ENCODE measurements around the gene L3MBTL4.
A peak's percentile ranks its signal among the peaks of the same experiment; 100 is the strongest.

DNA sequence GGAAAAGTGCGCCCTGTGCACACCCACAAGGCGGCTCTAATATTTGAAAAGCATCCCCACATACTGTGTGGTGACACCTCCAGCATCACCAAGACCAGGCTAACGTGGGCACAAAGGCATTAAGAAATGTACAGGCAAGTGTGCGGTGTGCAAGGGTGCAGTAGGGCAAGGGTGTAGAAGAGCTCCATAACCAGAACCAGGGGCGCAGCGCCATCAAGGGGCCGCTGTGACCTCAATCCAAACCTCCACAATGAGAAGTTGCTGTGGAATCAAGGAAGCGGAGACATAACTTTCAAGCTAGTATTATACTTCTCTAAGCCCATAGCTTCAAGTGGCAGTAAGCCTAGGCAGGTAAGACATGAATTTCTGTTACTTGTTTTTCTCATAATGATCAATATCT is 13.0 kb downstream of the L3MBTL4 start:
- TF ChIP-seq YY1 (IDR thresholded peaks at IDR 0.05; ENCODE audit: low read depth), result no peak
- TF ChIP-seq EP300 (IDR thresholded peaks at IDR 0.05; ENCODE audit: borderline replicate concordance in 1 of 2, low read depth in 1 of 2, low read length in 1 of 2), result no peak
- no peak for TF ChIP-seq JUND (IDR thresholded peaks at IDR 0.05)
- TF ChIP-seq MXI1 (IDR thresholded peaks at IDR 0.05; ENCODE audit: low read depth, low read length), result no peak
- TF ChIP-seq TAF1 (IDR thresholded peaks at IDR 0.05; ENCODE audit: borderline replicate concordance, low read depth, low read length), result no peak
- TF ChIP-seq, protein P1, sequence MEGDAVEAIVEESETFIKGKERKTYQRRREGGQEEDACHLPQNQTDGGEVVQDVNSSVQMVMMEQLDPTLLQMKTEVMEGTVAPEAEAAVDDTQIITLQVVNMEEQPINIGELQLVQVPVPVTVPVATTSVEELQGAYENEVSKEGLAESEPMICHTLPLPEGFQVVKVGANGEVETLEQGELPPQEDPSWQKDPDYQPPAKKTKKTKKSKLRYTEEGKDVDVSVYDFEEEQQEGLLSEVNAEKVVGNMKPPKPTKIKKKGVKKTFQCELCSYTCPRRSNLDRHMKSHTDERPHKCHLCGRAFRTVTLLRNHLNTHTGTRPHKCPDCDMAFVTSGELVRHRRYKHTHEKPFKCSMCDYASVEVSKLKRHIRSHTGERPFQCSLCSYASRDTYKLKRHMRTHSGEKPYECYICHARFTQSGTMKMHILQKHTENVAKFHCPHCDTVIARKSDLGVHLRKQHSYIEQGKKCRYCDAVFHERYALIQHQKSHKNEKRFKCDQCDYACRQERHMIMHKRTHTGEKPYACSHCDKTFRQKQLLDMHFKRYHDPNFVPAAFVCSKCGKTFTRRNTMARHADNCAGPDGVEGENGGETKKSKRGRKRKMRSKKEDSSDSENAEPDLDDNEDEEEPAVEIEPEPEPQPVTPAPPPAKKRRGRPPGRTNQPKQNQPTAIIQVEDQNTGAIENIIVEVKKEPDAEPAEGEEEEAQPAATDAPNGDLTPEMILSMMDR (IDR thresholded peaks at IDR 0.05), result no peak
- TF ChIP-seq, protein P2, sequence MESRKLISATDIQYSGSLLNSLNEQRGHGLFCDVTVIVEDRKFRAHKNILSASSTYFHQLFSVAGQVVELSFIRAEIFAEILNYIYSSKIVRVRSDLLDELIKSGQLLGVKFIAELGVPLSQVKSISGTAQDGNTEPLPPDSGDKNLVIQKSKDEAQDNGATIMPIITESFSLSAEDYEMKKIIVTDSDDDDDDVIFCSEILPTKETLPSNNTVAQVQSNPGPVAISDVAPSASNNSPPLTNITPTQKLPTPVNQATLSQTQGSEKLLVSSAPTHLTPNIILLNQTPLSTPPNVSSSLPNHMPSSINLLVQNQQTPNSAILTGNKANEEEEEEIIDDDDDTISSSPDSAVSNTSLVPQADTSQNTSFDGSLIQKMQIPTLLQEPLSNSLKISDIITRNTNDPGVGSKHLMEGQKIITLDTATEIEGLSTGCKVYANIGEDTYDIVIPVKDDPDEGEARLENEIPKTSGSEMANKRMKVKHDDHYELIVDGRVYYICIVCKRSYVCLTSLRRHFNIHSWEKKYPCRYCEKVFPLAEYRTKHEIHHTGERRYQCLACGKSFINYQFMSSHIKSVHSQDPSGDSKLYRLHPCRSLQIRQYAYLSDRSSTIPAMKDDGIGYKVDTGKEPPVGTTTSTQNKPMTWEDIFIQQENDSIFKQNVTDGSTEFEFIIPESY (IDR thresholded peaks at IDR 0.05; ENCODE audit: borderline replicate concordance, low read depth), result no peak
- no peak for TF ChIP-seq CHD2 (IDR thresholded peaks at IDR 0.05; ENCODE audit: low read length, partially characterized antibody)
- peak; percentile 42; the same call in 1 of the 2 replicates for TF ChIP-seq RAD21 (IDR thresholded peaks at IDR 0.05; ENCODE audit: low read length)
- no peak for TF ChIP-seq ELF1 (IDR thresholded peaks at IDR 0.05)
- TF ChIP-seq TCF12 (IDR thresholded peaks at IDR 0.05), result no peak
- TF ChIP-seq, protein P3, sequence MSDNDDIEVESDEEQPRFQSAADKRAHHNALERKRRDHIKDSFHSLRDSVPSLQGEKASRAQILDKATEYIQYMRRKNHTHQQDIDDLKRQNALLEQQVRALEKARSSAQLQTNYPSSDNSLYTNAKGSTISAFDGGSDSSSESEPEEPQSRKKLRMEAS (IDR thresholded peaks at IDR 0.05; ENCODE audit: low read depth), result no peak
- no peak for TF ChIP-seq NRF1 (IDR thresholded peaks at IDR 0.05; ENCODE audit: low read depth, low read length)

Data from SK-N-SH (cell line).